ENCODE results near the gene CD80.

Gene CD80

DNA sequence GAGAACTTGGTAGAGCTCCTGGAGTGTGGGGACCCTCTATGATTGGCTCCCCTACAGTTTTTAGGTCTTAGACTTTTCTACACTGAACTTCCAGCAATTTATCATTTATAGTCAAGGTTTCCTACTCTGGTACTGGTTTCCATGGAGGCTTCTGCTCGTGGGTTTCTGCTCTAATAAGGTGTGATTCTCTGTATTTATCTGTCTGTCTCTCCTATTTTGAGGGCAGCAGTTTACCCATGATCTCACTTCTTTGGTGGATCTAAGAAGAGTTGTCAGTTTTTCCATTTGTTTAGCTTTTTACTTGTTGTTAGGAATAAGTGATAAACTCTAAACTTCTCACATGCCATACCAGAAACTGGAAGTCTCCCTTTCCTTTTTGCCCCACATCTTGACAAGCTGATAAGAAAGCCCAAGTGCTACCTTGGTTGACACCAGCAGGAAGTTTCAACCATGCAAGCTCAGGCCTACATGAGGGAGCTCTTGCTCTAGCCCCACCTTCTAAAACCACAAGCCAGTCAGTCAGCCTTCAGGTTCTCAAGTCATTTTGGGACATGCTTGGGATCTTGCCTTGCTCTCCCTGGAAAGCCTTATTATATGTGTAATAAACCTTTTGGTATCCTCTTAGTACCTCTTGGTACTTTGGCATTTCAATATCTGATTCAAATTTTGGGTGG, 51.1 kb downstream of the CD80 start:
- no peak for DNase-seq (ENCODE audit: extremely low read depth, low read depth)
- no peak for TF ChIP-seq CTCF (IDR thresholded peaks at IDR 0.05; ENCODE audit: low read depth, low read length)

DNA sequence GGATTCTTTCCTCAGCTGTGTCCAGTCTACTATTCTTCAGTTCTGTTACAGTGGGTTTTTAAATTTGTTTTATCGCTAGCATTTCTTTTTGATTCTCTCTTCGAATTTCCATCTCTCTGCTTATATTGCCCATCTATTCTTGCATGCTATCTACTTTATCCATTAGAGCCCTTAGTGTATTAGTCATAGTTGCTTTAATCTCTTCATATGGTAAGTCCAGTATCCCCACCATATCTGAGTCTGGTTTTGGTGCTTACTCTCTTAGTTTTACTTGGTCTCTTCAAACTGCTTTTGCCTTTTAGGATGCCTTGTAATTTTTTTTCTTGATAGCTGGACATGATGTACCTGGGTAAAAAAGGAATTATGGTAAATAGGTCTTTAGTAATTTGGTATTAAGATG, 52.0 kb downstream of the CD80 start:
- no peak for DNase-seq (ENCODE audit: extremely low read depth, low read depth)
- TF ChIP-seq CTCF (IDR thresholded peaks at IDR 0.05; ENCODE audit: low read depth, low read length), result no peak

DNA sequence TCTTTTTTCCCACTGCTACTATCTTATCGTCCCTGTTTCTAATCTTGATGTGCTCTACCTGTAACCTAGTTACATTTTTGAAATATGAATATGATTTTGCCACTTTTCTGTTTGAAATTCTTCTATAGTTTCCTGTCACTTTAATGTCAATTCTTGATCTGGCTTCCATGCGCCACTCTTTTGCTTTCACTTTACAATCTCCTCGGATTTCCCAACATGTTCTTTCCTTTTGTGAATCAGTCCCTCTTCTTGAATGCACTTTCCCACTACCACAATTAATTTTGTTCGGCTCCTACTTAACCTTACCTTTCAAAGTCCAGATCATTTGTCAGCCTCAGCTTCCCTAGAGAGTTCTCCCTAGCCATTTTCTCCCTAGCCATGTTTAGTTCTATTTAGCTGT, 52.8 kb downstream of the CD80 start:
- DNase-seq (ENCODE audit: extremely low read depth, low read depth), result no peak
- no peak for TF ChIP-seq CTCF (IDR thresholded peaks at IDR 0.05; ENCODE audit: low read depth, low read length)

DNA sequence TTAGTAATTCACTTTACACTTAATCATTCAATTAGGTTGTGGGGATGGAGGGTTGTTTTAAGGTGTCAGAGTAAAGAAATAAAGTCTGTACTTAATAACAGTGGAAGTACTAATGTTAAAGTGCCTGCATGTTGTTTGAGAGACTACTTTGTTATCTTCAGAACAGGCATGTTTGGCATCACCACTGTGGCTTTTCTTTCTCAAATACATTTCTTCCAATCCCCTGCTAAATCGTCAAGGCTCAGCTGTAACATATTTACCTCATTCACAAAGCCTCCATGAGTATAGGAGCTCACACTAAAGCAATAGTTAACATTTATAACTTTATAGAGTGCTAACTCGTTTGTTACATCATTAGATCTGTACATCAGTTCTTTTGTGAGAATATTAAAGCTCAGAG, 58.5 kb downstream of the CD80 start:
- no peak for TF ChIP-seq CTCF (IDR thresholded peaks at IDR 0.05; ENCODE audit: low read depth, low read length)
- no peak for DNase-seq (ENCODE audit: extremely low read depth, low read depth)

GRCh38 chr3:119500265-119500664, 59.1 kb downstream of the CD80 start:
- no peak for DNase-seq (ENCODE audit: extremely low read depth, low read depth)
- no peak for TF ChIP-seq CTCF (IDR thresholded peaks at IDR 0.05; ENCODE audit: low read depth, low read length)

DNA sequence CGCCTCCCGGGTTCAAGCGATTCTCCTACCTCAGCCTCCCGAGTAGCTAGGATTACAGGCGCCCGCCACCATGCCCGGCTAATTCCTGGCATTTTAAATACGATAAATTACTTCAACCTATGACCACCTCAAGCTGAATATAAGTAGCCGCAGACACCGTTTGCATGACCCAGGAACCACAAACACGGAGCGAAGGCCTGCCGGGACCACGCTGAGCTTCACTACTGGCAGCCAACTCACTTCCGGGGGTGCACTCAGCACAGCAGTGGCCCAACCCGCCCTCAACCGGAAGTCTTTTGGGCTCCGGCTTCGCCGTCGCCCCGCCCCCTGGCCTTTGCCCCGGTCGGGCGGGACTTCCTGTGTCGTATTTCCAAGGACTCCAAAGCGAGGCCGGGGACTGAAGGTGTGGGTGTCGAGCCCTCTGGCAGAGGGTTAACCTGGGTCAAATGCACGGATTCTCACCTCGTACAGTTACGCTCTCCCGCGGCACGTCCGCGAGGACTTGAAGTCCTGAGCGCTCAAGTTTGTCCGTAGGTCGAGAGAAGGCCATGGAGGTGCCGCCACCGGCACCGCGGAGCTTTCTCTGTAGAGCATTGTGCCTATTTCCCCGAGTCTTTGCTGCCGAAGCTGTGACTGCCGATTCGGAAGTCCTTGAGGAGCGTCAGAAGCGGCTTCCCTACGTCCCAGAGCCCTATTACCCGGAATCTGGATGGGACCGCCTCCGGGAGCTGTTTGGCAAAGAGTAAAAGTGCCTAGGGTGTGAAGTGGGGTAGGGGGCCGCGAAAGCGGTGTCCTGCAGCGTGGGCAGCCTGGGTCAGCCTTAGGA, 61.0 kb downstream of the CD80 start, which contains the start of gene TIMMDC1:
Gene TIMMDC1 (plus strand): TSS at position 362 of the 826 bp plus-strand sequence. CDS start 187 bp downstream, at position 549.
- peak; percentile 84 for DNase-seq (ENCODE audit: extremely low read depth, low read depth)
- no peak for TF ChIP-seq CTCF (IDR thresholded peaks at IDR 0.05; ENCODE audit: low read depth, low read length)

DNA sequence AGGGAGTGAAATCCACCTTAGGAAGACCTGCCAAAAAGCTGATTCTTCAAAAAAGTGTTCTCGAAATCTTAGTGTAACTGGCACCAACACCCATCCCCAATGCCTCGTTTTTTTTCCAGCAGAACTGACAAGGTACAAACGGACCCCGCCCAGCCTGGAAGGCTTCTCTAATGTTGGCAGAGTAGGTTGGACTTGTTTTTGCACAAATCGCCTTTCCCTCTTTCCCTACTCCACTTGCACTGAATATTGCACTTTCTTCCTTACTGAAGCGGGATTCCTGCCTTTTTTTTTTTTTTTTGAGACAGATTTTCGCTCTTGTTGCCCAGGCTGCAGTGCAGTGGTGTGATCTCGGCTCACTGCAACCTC, 61.6 kb downstream of the CD80 start:
- no peak for TF ChIP-seq CTCF (IDR thresholded peaks at IDR 0.05; ENCODE audit: low read depth, low read length)
- no peak for DNase-seq (ENCODE audit: extremely low read depth, low read depth)

All from AG09319 (cell line).